NCI-H1092 (cell line): Measurements from ENCODE around the gene NUP35.
"Not testable (repeated sequence)": the region's sequence is repeated elsewhere in the genome, so short reads cannot be mapped to it uniquely, and the experiment has no call there.

Experiments used
- DNase-seq: peaks from one replicate; lab custom pipeline; 2025; lab: John Stamatoyannopoulos, UW

The NUP35 gene

GRCh38 chr2:183134016-183134415 lies 9.8 kb downstream of the NUP35 start:
- no peak for DNase-seq

GRCh38 chr2:183148955-183149354 lies 24.7 kb downstream of the NUP35 start:
- no peak for DNase-seq

- DNase-seq: no peak
Measured at GRCh38 chr2:183149489-183149888, 25.2 kb downstream of the NUP35 start.

- DNase-seq: not testable (repeated sequence)
Measured at GRCh38 chr2:183152280-183152679, 28.0 kb downstream of the NUP35 start.

- DNase-seq: no peak
Measured at GRCh38 chr2:183153967-183154366, 29.7 kb downstream of the NUP35 start.

GRCh38 chr2:183154772-183155171 lies 30.5 kb downstream of the NUP35 start:
- DNase-seq: not testable (repeated sequence)

GRCh38 chr2:183157131-183157530 lies 32.9 kb downstream of the NUP35 start:
- DNase-seq: no peak

- no peak for DNase-seq
Measured at GRCh38 chr2:183162362-183162761, 38.1 kb downstream of the NUP35 start.

- DNase-seq: no peak
Measured at GRCh38 chr2:183163821-183164649, 39.8 kb downstream of the NUP35 start.

- no peak for DNase-seq
Measured at GRCh38 chr2:183164650-183165015, 40.4 kb downstream of the NUP35 start.

GRCh38 chr2:183166210-183166609 lies 42.0 kb downstream of the NUP35 start:
- DNase-seq: no peak

- not testable (repeated sequence) for DNase-seq
Measured at GRCh38 chr2:183166976-183167375, 42.7 kb downstream of the NUP35 start.

- DNase-seq: no peak
Measured at GRCh38 chr2:183172220-183172887, 48.1 kb downstream of the NUP35 start.

- DNase-seq: no peak
Measured at GRCh38 chr2:183179156-183179555, 54.9 kb downstream of the NUP35 start.

GRCh38 chr2:183185534-183185933 lies 61.3 kb downstream of the NUP35 start:
- no peak for DNase-seq

- no peak for DNase-seq
Measured at GRCh38 chr2:183186296-183186695, 62.1 kb downstream of the NUP35 start.

GRCh38 chr2:183186766-183187165 lies 62.5 kb downstream of the NUP35 start:
- DNase-seq: no peak

- DNase-seq: no peak
Measured at GRCh38 chr2:183192343-183192742, 68.1 kb downstream of the NUP35 start.

- no peak for DNase-seq
Measured at GRCh38 chr2:183193904-183194303, 69.7 kb downstream of the NUP35 start.

GRCh38 chr2:183195397-183195796 lies 71.2 kb downstream of the NUP35 start:
- no peak for DNase-seq

- DNase-seq: no peak
Measured at GRCh38 chr2:183195998-183196409, 71.8 kb downstream of the NUP35 start.

GRCh38 chr2:183204397-183204796 lies 80.2 kb downstream of the NUP35 start:
- no peak for DNase-seq

- no peak for DNase-seq
Measured at GRCh38 chr2:183207110-183207509, 82.9 kb downstream of the NUP35 start.
